BJ (cell line): Measurements from ENCODE around the gene RAP1GAP. TPM values are rescaled to one million over a fixed set of nuclear protein-coding genes. Genes with fewer than 3 reads are reported as not detected.
A peak's percentile ranks its signal among the peaks of the same experiment; 100 is the strongest.

ENCODE experiments used
- CTCF ChIA-PET: fragments of 350-600 bp; formaldehyde crosslinking; extraction: SDS; loops from one replicate; lab custom pipeline; 2021; ENCODE audit warnings: antibody characterized with exemption, inconsistent platforms; lab: Yijun Ruan, JAX
- POLR2A ChIA-PET: fragments of 300-600 bp; sonication (Branson Sonifier 250); formaldehyde crosslinking; extraction: SDS; loops from one replicate; lab custom pipeline; 2021; ENCODE audit warnings: antibody characterized with exemption; lab: Charles Lee
- DNase-seq: peaks from one replicate; pipeline ENCODE4 v3.0.0-alpha.2; 2011; ENCODE audit warnings: low read depth
- H3K27me3 ChIP-seq: 2 replicates; pipeline ENCODE4 v1.6.0; 2011; ENCODE audit warnings: low read length; ENCODE audit not compliant: control insufficient read depth, insufficient read depth
- H3K36me3 ChIP-seq: 2 replicates; pipeline ENCODE4 v1.5.1; 2011; ENCODE audit warnings: low read length; ENCODE audit not compliant: control insufficient read depth, insufficient read depth
- H3K4me3 ChIP-seq: 2 replicates; pipeline ENCODE4 v1.5.1; 2011; ENCODE audit warnings: low read depth, mild to moderate bottlenecking, control low read depth, low read length
- CTCF ChIP-seq: IDR thresholded peaks from 2 replicates; pipeline ENCODE4 v1.5.1; 2011; ENCODE audit warnings: low read depth, mild to moderate bottlenecking, control low read depth, inconsistent platforms, low read length, moderate library complexity; ENCODE audit not compliant: insufficient read depth
- polyA plus RNA-seq: library from polyadenylated mRNA; depleted of rRNA; stranded (reverse); fragments of >200 nt; gene quantifications from 2 replicates; pipeline ENCODE4 v1.2.3, GENCODE V29; 2011

The RAP1GAP gene
- polyA plus RNA-seq, 1 experiment: 0.16 TPM

GRCh38 chr1:21657456-21658190 lies 11.5 kb downstream of the RAP1GAP start:
- no peaks in the 10 kb centered on the region for H3K36me3 ChIP-seq
- no peak for DNase-seq
- POLR2A ChIA-PET: no interaction called here
- CTCF ChIA-PET: interaction anchor here (0.8 to 4.2 kb wide), 13 partner anchors 7 to 288 kb away, joined by 3 to 50 read pairs (median 4); partner anchors contain the start of gene ALPL
- H3K4me3 ChIP-seq: no peak overlapping the region
- TF ChIP-seq CTCF: 0 out of 2 replicates have a peak, but pooled peaks have one; percentile 5
- H3K27me3 ChIP-seq: peaks cover 12% of the 10 kb centered on the region

- H3K27me3 ChIP-seq: peaks cover 21% of the 10 kb centered on the region
- POLR2A ChIA-PET: no interaction called here
- no peak for TF ChIP-seq CTCF
- CTCF ChIA-PET: interaction anchor here (0.6 to 4.2 kb wide), 7 partner anchors 17 to 1029 kb away, joined by 3 to 50 read pairs (median 4); partner anchors contain the start of gene ALPL
- no peak overlapping the region for H3K4me3 ChIP-seq
- no peaks in the 10 kb centered on the region for H3K36me3 ChIP-seq
- no peak for DNase-seq
These were observed 13.4 kb downstream of the RAP1GAP start for GRCh38 chr1:21655748-21656147.

GRCh38 chr1:21655259-21655658 lies 13.9 kb downstream of the RAP1GAP start:
- POLR2A ChIA-PET: no interaction called here
- Histone ChIP-seq H3K4me3 (no peak overlapping the region), H3K36me3 (no peaks in the 10 kb centered on the region), H3K27me3 (peaks cover 24% of the 10 kb centered on the region)
- TF ChIP-seq CTCF: no peak
- no peak for DNase-seq
- CTCF ChIA-PET: interaction anchor here (0.6 to 2.3 kb wide), 4 partner anchors 146 to 1028 kb away, joined by 3 to 4 read pairs (median 4); partner anchors contain the start of gene ALPL

GRCh38 chr1:21654209-21654608 lies 14.9 kb downstream of the RAP1GAP start:
- Histone ChIP-seq H3K36me3 (no peaks in the 10 kb centered on the region), H3K27me3 (peaks cover 20% of the 10 kb centered on the region), H3K4me3 (no peak overlapping the region)
- ChIA-PET CTCF (interaction anchor here (0.9 to 2.3 kb wide), 2 partner anchors 145 to 284 kb away, joined by 4 read pairs; partner anchors contain the start of gene ALPL), POLR2A (no interaction called here)
- no peak for DNase-seq
- no peak for TF ChIP-seq CTCF

GRCh38 chr1:21653744-21654100 lies 15.4 kb downstream of the RAP1GAP start:
- CTCF ChIA-PET: interaction anchor here (0.9 kb wide), 1 partner anchor 283 kb away, joined by 4 read pairs; no protein-coding TSS in a partner anchor
- no peaks in the 10 kb centered on the region for H3K36me3 ChIP-seq
- TF ChIP-seq CTCF: no peak
- no peak overlapping the region for H3K4me3 ChIP-seq
- DNase-seq: no peak
- H3K27me3 ChIP-seq: peaks cover 21% of the 10 kb centered on the region
- POLR2A ChIA-PET: no interaction called here
